Measurements from ENCODE around the gene MIB2.
A peak's percentile ranks its signal among the peaks of the same experiment; 100 is the strongest.
"Not testable (repeated sequence)": the region's sequence is repeated elsewhere in the genome, so short reads cannot be mapped to it uniquely, and the experiment has no call there.

Gene MIB2

DNA sequence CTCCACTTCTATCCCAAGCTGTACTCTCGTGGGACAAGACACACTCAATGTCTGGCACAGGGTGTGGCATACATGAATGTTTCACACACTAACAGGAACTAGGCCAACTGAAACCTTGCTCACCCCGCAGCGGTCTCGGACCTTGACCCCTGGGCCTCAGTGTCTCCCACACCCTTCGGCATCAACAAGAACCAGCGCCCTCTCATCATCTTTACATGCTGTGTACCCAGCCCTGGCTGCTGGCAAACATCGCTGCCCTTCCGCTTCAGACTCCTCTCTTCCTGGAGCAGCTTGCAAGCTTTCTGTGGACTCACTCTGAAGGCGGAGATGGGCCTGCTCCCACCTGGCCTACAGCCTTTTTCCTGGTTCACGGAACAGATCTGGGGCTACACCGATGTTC is 33.0 kb downstream of the MIB2 start:
- DNase-seq (ENCODE audit: low read depth): not testable (repeated sequence)

DNA sequence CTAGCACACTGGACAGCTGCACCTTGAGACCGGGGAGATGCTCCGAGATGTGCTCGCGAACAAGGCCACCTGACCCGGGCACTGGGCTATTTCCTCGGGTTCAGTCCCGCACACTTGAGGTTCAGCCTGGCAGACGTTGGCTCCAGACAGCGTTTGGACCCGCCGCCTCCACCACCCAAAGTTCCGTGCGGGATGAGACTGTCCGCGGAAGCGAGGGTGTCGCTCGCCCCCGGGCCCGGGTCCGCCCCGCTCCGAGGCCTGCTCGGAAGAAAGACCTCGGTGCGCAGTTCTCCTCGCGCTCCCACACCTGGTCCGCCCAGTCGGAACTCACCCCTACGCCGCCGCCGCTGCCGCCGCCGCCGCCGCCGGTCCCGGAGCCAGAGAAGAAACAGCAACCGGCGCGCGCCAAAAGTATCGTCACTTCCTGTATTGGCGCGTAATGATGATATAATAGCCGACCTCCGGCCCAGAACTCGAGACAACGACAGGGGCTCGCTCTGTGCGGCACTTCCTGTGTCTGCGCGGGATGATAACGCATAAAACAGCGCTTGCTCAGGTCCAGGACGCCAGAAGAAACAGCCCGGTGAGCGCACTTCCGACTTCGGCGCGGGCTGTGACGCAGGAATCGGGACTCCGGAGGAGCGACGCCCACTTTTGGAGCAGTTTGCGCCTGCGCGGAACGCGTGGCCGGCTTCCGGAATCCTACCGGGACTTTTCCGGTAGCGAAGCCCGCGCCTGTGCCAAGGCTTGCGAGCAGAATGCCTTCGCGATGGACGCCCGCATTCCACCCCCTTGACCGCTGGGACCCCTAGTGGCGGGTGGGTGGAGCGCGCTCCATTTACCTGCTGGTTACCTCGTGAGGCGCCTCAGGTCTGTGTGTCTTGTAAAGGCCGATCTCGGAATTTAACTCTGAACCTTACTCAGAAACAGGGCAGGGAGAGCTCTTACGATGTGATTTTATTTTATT is 43.6 kb downstream of the MIB2 start, which contains the start of gene CDK11B:
Gene CDK11B, minus strand, starts transcription at position 422 of the 967 bp plus-strand sequence. CDS start 1,519 bp downstream, outside the sequence.
- DNase-seq (ENCODE audit: low read depth): peak; percentile 94

DNA sequence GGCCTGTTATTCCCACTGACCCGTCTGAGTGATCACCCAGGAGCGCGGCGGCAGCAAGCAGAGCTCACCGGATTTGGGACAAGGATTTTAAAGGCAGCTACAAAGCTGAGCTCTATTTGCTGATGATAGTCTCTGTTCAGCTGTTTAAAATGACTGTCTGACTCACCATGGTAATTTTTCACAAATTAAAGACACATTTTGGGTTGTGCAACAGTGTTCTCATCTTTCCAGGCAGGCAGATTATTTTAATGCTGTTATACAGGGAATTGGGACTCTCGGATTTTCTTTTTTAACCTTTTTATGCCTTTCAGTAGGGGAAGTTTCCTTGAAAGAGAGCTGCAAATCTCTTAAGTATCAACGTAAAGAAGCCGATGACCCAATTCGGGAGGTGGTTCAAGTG is 47.1 kb downstream of the MIB2 start:
- DNase-seq (ENCODE audit: low read depth): not testable (repeated sequence)

DNA sequence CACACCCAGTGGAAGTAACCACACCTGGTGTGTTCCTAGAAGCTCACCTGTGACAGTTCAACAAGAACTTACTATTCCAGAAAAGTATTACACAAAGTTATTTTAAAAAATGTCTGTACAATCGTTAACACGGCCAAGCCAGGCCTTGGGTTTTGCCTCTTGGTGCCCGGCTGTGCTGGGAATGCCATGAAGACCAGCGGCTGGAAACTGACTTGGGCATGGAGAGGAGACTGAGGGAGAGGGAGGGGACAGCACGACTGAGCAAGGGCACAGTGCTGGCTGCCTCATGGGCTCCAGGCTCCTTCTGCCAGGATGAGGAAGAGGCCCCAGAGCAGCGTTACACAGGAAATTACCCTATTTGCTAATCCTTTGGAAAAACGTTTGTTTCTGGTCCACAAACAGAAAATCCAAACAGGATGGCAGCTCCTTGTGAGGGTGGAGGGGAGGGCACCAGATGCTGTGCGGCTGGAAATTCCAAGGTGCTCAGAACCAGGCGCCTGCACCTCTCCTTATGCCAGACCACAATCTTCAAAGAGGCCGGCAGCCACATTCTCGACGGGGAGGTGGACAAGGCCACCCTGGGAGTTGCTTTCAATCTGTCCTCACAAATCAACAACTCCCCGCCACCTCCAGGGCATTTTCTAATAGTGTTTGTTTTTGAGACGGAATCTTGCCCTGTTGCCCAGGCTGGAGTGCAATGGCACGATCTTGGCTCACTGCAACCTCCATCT is 47.7 kb downstream of the MIB2 start:
- DNase-seq (ENCODE audit: low read depth): not testable (repeated sequence)

DNA sequence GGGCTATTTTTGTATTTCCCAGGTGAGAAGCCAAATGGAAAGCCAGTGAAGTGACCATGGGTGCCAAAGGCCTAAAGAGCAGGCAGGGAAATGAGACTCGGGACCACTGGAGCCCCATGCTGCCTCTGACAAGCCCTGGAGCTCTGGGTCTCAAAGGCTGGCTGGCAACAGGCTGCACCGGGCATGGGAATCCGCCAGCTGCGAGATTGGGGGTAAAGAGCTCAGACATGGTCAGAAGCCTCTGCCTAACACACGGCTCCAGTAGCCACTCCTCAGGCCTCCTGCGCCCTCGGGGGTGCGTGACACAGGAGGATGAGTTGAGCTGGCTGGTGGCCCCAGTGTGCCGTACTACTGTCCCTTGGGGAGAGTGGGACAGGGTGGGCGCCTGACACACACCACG is 49.0 kb downstream of the MIB2 start:
- not testable (repeated sequence) for DNase-seq (ENCODE audit: low read depth)

DNA sequence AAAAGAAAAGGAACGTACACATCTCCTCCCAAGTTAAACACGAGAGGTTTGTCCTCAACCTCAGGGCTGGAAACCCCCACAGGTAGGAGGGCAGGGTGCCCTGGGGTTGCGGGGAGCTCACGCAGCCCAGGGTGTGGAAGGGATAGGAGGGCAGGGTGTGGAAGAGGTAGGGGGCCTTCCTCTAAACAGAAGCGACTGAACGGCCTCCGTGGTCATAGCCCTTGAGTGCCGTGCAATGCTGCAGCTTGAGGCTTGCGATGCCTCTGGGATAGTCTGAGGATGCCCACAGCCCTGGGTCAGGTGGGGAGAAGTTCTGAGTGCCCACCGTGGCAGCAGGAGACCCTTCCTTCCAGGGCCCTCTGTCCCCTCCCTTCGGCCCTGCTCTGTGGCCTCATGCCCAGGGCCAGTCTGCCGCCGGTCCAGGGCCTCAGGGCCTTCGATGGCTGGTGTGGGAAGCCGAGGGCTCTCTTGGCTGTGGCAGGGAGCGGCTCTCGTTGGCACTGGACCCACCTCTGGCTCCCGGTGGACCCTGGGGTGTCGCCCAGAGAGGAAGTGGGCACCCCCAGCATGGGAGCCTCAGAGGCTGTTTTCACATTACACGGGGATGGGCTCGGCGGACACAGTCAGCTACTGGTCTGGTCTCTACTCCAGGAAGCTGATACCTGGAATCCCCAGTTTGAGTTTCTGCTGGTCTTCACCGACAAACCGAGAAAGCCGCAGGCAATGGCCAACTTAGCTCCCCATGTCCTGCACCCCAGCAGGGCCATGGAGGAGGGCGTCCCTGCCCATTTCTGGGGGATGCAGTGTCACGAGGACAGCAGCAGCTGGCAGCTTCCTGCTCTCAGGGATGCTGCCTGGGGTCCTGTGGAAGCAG is 49.9 kb downstream of the MIB2 start:
- no peak for DNase-seq (ENCODE audit: low read depth)

DNA sequence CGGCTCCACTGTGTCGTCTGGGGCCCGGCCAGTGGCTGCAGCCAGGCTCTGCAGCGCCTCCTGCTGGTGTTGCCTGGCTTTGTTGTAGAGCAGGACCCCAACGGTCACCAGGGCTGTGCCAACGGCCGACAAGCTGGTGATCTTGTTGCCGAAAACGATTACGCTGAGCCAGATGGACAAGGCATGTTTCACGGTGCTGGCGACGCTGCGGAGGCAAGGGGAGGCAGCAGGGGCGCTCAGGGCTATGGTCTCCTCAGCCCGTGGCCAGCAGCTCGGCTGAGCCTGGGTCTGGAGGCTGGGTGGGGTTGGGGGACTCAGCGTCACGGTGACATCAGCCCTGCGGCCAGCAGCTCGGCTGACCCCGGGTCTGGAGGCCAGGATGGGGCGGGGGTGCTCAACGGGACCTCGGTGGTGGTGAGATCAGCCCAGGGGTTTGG is 50.5 kb downstream of the MIB2 start:
- DNase-seq (ENCODE audit: low read depth): no peak

DNA sequence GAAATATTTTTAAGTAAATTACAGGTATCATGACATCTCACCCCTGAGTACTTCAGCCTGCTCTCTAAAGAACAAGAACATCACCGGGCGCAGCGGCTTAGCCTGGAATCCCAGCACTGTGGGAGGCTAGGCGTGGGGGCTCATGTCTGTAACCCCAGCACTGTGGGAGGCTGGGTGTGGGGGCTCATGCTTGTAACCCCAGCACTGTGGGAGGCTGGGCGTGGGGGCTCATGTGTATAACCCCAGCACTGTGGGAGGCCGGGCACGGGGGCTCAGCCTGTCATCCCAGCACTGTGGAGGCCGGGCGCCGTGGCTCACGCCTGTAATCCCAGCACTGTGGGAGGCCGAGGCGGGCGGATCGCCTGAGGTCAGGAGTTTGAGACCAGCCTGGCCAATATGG is 51.2 kb downstream of the MIB2 start:
- no peak for DNase-seq (ENCODE audit: low read depth)

DNA sequence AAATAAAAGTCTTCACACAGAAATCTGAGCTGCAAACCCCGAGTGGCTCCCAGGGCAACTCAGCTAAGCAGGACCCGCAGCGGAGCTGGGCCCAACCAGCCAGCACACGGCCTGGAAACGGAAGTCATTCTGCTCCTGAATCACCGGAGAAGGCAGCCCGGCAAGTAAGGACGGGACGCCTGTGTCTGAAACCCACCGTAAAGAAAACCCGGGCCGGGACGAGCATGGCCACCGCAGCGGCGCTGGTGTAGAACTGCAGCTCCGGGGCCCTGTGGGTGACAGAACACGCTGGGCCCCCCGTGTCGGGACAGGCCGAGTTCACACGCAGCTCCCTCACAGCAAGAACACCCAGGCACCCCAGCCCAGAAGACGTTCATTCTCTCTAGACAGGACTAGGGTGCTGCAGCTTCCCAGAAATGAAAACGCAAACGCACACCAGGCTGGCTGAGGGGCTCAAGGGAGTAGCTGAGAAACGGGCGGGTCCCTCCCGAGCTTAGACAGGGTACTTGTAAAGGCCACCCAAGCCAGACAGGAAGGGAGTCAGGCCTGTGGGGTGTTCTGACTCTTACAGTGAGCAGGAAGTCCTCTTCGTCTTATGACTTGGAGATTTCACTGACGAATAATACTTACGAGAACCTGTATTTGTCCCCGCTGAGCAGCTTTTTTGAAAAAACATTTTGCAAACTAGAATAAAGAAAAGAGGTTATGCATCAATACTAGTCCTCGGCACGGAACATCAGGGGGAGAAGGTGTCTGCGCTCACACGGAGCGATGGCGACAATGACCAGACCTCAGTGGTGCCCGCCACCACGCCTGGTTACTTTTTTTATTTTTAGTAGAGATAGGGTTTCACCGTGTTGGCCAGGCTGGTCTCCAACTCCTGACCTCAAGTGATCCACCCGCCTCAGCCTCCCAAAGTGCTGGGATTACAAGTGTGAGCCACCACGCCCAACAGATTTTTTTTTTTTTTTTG is 54.5 kb downstream of the MIB2 start:
- DNase-seq (ENCODE audit: low read depth): no peak

DNA sequence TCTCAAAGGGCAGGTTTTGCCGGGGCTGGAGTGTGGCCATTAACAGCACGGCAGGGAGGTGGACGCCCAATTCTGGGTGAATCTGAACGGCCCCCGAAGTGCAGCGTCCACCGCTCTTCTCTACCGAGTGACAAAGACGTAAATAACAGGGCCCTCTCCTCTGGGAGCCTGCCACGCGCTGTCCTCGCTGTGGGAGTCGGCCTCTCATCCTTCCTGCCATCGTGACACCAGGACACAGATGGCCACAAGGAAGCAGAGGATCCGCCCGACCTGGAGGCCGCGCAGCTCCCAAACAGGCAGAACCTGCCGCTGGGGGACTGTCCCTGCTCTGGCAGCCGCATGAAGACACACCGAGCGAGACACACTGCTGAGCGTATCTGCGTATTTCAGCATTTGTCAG is 55.6 kb downstream of the MIB2 start:
- DNase-seq (ENCODE audit: low read depth): no peak

DNA sequence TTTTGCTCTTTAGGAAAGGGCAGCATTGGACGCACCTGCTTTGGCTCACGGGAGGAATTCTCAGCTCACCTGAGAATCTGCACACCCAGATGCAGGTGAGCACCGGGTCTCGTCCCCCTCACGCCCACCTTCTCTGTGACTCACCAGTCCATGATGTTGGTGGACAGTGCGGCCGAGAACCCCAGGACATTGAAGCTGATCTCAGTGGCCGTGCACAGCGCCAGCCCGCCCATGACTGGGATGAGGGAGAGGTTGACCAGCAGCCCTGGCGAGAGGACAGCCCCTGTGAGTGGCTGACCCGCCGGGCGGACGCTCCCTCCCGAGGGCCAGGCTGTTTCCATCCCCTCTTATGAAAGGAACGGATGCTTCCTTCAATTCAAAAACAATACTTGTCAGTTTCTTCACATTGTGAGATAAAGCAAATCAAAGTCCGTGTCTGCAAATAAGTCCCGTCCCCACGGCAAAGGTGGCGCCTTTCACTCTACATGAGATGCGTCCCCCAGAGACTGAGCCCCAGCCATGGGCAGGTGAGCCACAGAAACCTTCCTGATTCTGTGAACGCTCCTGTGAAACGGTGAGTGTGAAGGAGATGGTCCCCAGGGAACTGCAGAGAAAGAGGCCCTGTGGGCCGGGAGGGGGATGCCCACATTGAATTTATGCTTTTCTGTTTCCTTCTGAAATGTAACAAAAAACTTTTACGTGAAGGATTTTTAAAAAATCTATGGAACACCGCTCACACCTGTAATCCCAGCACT is 56.2 kb downstream of the MIB2 start:
- DNase-seq (ENCODE audit: low read depth): no peak

DNA sequence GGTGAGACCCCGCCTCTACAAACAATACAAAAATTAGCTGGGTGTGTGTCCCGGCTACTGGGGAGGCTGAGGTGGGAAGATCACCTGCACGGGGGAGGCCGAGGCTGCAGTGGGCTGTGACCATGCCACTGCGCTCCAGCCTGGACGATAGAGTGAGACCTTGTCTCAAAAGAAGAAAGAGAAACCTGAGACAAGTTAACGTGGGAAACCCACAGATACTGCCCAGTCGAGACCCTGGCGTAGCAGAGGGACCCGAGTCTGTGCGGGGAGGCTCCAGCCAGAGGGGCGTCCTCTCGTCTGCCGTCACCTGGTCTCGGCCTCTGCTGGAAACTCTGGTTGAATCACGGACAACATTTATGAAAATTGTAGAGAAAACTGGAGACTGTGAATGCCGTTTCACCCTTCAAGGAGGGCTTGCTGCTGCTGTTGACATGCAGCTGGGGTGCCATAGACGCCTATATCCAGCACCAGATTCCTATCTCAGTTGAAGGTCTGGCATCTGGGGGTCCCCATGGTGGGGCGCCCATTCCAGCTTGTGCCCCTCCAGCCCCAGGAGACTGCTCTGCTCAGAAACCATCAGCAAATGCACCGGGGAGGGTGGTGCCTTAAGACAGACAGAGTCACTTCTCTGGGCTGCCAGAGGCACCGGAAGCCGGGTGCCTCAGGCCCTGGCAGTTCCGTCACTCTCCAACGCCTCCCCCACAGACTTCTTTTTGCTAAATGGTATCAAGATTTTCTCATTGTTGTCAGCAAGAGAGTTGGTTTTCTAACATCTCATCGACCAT is 57.1 kb downstream of the MIB2 start:
- DNase-seq (ENCODE audit: low read depth): no peak

DNA sequence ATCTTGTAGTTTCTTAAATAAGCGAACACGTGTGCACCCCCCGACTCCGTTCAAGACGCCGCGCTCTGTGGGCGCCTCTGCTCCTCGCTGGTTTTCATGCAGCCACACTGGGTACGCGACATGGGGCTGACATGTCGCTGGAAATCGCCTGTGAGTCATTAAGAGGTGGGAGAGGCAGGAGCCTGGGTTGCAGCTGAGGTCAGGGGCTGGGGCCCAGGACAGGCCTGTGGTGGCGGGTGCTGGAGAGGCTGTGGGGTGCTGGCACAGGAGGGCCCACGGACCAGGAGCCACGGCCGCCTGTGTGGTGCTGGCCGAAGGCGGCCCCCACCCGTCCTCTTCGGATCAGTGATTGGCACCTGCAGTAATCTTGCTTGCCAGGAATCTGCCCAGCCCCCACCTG is 59.5 kb downstream of the MIB2 start:
- not testable (repeated sequence) for DNase-seq (ENCODE audit: low read depth)

DNA sequence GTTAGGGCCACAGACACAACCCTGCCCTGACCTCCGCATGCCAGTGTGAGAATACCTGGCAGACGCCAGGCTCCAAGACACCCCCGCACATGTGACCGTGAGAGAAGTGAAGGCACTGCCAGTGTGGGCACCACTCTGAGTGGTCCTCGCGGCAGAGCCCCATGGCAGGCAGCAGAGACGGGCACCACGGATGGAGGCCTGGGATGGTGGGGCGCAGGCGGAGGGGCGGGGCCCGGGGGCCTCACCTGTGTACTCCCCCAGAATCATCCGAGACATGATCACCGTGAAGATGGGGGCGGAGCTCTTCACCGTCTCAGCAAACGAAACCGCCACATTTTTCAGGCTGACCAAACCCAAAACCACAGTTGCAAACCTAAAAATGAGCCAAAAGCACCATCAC is 59.9 kb downstream of the MIB2 start:
- not testable (repeated sequence) for DNase-seq (ENCODE audit: low read depth)

DNA sequence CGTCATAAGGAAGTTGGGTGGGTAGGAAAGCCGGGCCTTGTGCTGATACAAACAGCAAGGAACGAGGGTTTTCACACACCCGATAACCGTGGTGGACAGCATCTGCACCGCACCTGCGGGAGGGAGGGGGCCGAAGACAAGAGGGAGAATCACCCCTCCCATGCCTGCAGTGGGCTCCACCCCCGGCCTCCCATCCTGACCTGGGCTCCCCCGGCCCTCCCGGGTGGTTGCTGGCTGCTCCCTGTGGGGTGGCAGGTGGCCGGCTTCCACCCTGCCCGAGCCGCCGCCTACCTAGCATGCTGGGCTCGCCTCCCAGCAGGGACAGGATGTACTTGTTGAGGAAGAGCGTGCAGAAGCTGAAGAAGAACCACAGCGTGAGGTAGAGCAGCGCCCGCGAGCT is 60.8 kb downstream of the MIB2 start:
- not testable (repeated sequence) for DNase-seq (ENCODE audit: low read depth)

DNA sequence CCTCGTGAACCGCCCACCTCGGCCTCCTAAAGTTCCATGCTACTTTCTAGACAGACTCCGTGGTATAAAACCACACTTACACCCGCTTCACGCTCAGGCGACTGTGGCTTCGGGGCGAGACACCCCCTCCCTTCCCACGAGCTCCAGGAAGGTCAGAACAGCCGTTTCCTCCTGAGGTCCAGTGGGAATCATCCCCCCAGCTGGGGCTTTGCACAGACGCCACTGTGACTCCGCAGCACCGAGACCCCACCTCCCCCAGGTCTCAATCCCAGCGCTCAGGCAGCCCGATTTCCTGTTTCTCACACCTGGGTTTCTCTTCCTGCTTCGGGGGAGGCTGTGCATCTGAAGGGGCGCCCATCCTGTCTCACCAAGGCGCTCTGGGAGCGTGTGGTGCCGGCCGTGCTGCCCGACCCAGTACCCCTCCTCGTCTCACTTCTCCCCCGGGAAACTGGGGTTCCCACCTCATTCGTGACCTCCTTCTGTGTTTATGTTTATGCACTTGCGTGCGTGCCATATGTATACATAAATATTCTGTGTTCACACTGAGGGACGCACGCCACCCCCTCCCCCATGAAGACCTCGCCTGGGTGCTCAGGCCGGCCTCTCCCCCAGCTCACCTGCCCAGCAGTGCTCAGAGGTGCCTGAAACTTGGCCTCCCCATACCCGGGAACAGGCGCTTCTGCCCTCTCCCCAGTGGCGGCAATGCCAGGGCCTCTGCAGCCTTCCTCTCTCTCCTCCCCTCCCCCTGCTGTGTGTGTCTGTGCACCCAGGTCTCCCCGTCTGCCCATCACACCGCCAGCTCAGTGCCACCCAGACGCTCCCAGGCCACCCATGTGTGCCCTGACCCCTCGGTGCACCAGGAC is 62.6 kb downstream of the MIB2 start:
- peak; percentile 13 for DNase-seq (ENCODE audit: low read depth)

DNA sequence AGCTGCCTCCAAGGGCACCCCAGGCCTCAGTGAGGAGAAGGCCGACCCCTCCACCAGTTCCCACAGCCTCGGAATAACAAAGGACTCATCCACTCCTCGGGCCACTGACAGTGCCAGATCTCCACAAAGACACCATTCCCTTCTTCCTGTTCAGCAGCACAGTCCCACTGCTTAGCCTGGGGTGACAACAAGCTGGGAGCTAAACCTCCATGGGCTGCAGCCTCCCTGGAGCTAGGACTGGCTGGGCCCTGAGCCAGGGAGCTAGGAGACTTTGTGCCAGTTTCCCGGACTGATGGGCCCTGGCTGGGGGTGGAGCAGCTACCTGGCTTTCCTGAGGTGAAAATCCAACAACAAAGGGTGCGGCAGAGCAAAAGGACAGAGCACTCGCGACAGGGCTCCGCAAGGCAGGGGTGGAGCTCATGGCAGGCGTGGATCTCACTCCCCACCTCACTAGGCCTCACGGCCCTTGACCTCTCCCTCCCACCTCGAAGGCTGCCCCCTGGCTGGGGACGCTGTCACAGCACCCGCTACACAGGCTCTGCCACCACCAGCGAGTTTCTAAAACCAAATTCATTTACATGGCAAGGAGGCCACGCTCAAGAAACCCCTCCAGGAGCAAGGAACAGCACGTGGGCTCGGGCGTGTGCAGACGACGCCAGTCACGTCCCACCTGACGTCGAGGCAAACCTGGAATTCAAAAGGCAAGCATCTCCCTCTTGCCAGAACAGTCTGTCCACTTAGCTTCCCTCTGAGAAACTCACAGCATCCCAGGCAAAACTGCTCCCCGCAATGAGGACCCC is 63.5 kb downstream of the MIB2 start:
- DNase-seq (ENCODE audit: low read depth): no peak
